K562 (cell line): ENCODE measurements around the gene CHAF1A. TPM values are rescaled to one million over a fixed set of nuclear protein-coding genes. Genes with fewer than 3 reads are reported as not detected.

Experiments
- ATAC-seq: fragments of 200-7000 bp; cut with Tn5 transposase; 3 replicates; pipeline ENCODE4 v1.9.1; 2020; ENCODE audit warnings: moderate library complexity
- BruUV-seq: library from RNA; stranded (reverse); fragments of 400-500 nt; replicated peaks from 2 replicates; lab custom pipeline; 2021; lab: Mats Ljungman, UMichigan
- CTCF ChIA-PET: fragments of 300-600 bp; formaldehyde crosslinking; extraction: SDS; loops from one replicate; lab custom pipeline; 2021; ENCODE audit warnings: low intra/inter-chr PET ratio; lab: Yijun Ruan, JAX
- POLR2A ChIA-PET: fragments of 300-600, 350-650 bp; sonication (Branson Sonifier 250); formaldehyde crosslinking; extraction: SDS; loops from one replicate; lab custom pipeline; 2021; ENCODE audit warnings: antibody characterized with exemption, inconsistent platforms; lab: Yijun Ruan, JAX
- DNase-seq, 4 experiments: peaks; one replicate each; pipeline versions ENCODE4 v3.0.0 to v3.0.0-alpha.2; 2011 to 2018; ENCODE audit warnings: low spot score in 3 of 4, mixed read lengths in 3 of 4; ENCODE audit errors: extremely low read depth in 1 of 4
- FAIRE-seq: peaks from 2 replicates; lab custom pipeline; 2011; peaks lifted over from hg19 to GRCh38; lab: Jason Lieb, UNC
- H2AFZ ChIP-seq: 2 replicates; pipeline ENCODE4 v1.6.0; 2011; ENCODE audit warnings: low read depth, low read length, control low read depth, inconsistent platforms
- H3K27ac ChIP-seq: fragments of 200-600 bp; 3 replicates; pipeline ENCODE4 v1.8.0; 2011; ENCODE audit warnings: low read depth, mild to moderate bottlenecking, control low read depth, inconsistent platforms, low read length, moderate library complexity, mixed read lengths; ENCODE audit errors: extremely low read depth
- H3K27me3 ChIP-seq, 2 experiments: fragments of 300-600 bp in 1 of 2; 2 replicates in 1 of 2; 3 replicates in 1 of 2; pipeline versions ENCODE4 v1.6.0 to v1.8.0; 2011; ENCODE audit warnings: inconsistent platforms in 2 of 2, low read length in 2 of 2, mild to moderate bottlenecking in 1 of 2, mixed read lengths in 1 of 2, moderate library complexity in 1 of 2; ENCODE audit not compliant: control insufficient read depth in 2 of 2, insufficient read depth in 2 of 2
- H3K36me3 ChIP-seq: fragments of 300-600 bp; 3 replicates; pipeline ENCODE4 v1.8.0; 2011; ENCODE audit warnings: mild to moderate bottlenecking, low read length, inconsistent platforms; ENCODE audit not compliant: control insufficient read depth, insufficient read depth
- H3K4me1 ChIP-seq, 2 experiments: fragments of 200-600 bp in 1 of 2; replicated peaks in 1 of 2; 2 replicates in 1 of 2; 3 replicates in 1 of 2; pipeline versions ENCODE4 v1.5.1 to v1.8.0; 2011; ENCODE audit warnings: inconsistent platforms in 2 of 2, low read length in 2 of 2, mild to moderate bottlenecking in 1 of 2, mixed read lengths in 1 of 2, moderate library complexity in 1 of 2; ENCODE audit not compliant: control insufficient read depth in 2 of 2, insufficient read depth in 2 of 2
- H3K4me2 ChIP-seq: 2 replicates; pipeline ENCODE4 v1.6.1; 2011; ENCODE audit warnings: low read length, control low read depth, inconsistent platforms, mixed read lengths; ENCODE audit not compliant: insufficient read depth
- H3K4me3 ChIP-seq: fragments of 200-600 bp; sonication (generic), shearing (Covaris generic); 2 replicates; pipeline ENCODE4 v1.5.1; 2016; ENCODE audit warnings: control low read depth, inconsistent platforms
- H3K79me2 ChIP-seq: fragments of 200-600 bp; 3 replicates; pipeline ENCODE4 v1.8.0; 2011; ENCODE audit warnings: low read length, inconsistent platforms; ENCODE audit not compliant: control insufficient read depth, insufficient read depth
- H3K9ac ChIP-seq, 2 experiments: 2 replicates each; pipeline versions ENCODE4 v1.6.0 to v1.6.1; 2011; ENCODE audit warnings: low read depth in 2 of 2, low read length in 2 of 2, control low read depth in 1 of 2, inconsistent platforms in 1 of 2, mild to moderate bottlenecking in 1 of 2, mixed read lengths in 1 of 2; ENCODE audit not compliant: insufficient read depth in 1 of 2
- H3K9me1 ChIP-seq: one replicate; pipeline ENCODE4 v1.6.0; 2011; ENCODE audit warnings: inconsistent platforms, mild to moderate bottlenecking, low read length, moderate library complexity; ENCODE audit not compliant: control insufficient read depth, insufficient read depth
- H3K9me3 ChIP-seq: replicated peaks from 2 replicates; pipeline ENCODE4 v1.5.1; 2011; ENCODE audit warnings: low read depth, low read length, inconsistent platforms; ENCODE audit not compliant: control insufficient read depth, insufficient read depth
- H4K20me1 ChIP-seq: replicated peaks from 2 replicates; pipeline ENCODE4 v1.6.1; 2011; ENCODE audit warnings: low read length, inconsistent platforms, mixed read lengths; ENCODE audit not compliant: control insufficient read depth, insufficient read depth
- HNRNPL ChIP-seq: fragments of 200-400 bp; formaldehyde crosslinking; IDR thresholded peaks from 2 replicates; pipeline ENCODE4 v1.6.1; 2017; ENCODE audit warnings: low read depth, mild to moderate bottlenecking, low read length
- KLF10 ChIP-seq: fragments of 250-450 bp; sonication (Bioruptor Pico); IDR thresholded peaks from 2 replicates; pipeline ENCODE4 v1.6.1; 2021; ENCODE audit warnings: matching md5 sums
- MCM5 ChIP-seq: fragments of 450-650 bp; IDR thresholded peaks from 2 replicates; pipeline ENCODE4 v1.6.1; 2016; ENCODE audit warnings: low read depth
- PRDM10 ChIP-seq: fragments of 450-650 bp; IDR thresholded peaks from 2 replicates; pipeline ENCODE4 v1.6.1; 2018; ENCODE audit not compliant: partially characterized antibody
- RAD21 ChIP-seq, 2 experiments: fragments of 250-450 bp in 1 of 2; fragments of 450-650 bp in 1 of 2; sonication (Bioruptor Pico) in 1 of 2; formaldehyde crosslinking in 1 of 2; IDR thresholded peaks in 1 of 2; conservative IDR thresholded peaks in 1 of 2; 2 replicates each; pipeline versions ENCODE4 v1.4.0 to v1.8.0; 2020 to 2022; ENCODE audit warnings: mild to moderate bottlenecking in 2 of 2, moderate library complexity in 1 of 2
- RBM22 ChIP-seq: fragments of 200-400 bp; formaldehyde crosslinking; IDR thresholded peaks from 2 replicates; pipeline ENCODE4 v1.6.1; 2018; ENCODE audit warnings: low read length, low read depth; ENCODE audit not compliant: poor library complexity, severe bottlenecking
- TBL1XR1 ChIP-seq, 2 experiments: IDR thresholded peaks; 2 replicates each; pipeline ENCODE4 v1.6.1; 2012; ENCODE audit warnings: improper control_type of control experiment in 2 of 2, low read length in 2 of 2, mild to moderate bottlenecking in 1 of 2
- THAP12 ChIP-seq: fragments of 250-450 bp; sonication (Bioruptor Pico); IDR thresholded peaks from 2 replicates; pipeline ENCODE4 v1.9.0; 2021; ENCODE audit warnings: mild to moderate bottlenecking, inconsistent platforms
- ZBTB1 ChIP-seq: sonication (generic); formaldehyde crosslinking; IDR thresholded peaks from 2 replicates; pipeline ENCODE4 v1.8.1; 2023; ENCODE audit warnings: missing genetic modification reagents, low read depth, mild to moderate bottlenecking, borderline replicate concordance
- ZC3H8 ChIP-seq: fragments of 450-650 bp; IDR thresholded peaks from 2 replicates; pipeline ENCODE4 v1.6.1; 2017
- ZNF212 ChIP-seq: fragments of 450-650 bp; formaldehyde crosslinking; IDR thresholded peaks from 2 replicates; pipeline ENCODE4 v1.4.0; 2020; ENCODE audit warnings: mild to moderate bottlenecking
- ZNF384 ChIP-seq: IDR thresholded peaks from 2 replicates; pipeline ENCODE4 v1.6.1; 2012; ENCODE audit warnings: low read depth, low read length, improper control_type of control experiment
- WGBS: fragments of 100-300 bp; shearing (Covaris generic); methylation state at CpG from one replicate; pipeline ENCODE4 v1.1.6; 2016; ENCODE audit warnings: low coverage, mixed read lengths; ENCODE audit not compliant: insufficient coverage; ENCODE audit errors: missing lambda C conversion rate; 5-methylcytosine and 5-hydroxymethylcytosine counted together
- in situ Hi-C: fragments of 300-500 bp; cut with MboI; formaldehyde crosslinking; loops from 4 replicates; pipeline ENCODE4 v1.15.0; 2018; ENCODE audit warnings: inconsistent platforms, mixed read lengths
- intact Hi-C: fragments of 100-400 bp; cut with micrococcal nuclease; formaldehyde crosslinking; loops from 2 replicates; pipeline ENCODE4 v1.14.2; 2022
- polyA plus RNA-seq, 8 experiments: library from polyadenylated mRNA; depleted of rRNA in 4 of 8; stranded (reverse) in 5 of 8; unstranded in 3 of 8; fragments of >200 nt; fragmentation: Nextera tagmentation in 2 of 8; fragmentation: Illumina TruSeq in 1 of 8; extraction: Ambion mirVana in 2 of 8; extraction: Trizol in 1 of 8; gene quantifications; 2 replicates each; pipeline versions ENCODE4 v1.2.1 to v1.2.3, GENCODE V29; 2011 to 2014; ENCODE audit warnings: inconsistent platforms in 1 of 8, missing spikeins in 1 of 8
- total RNA-seq, 7 experiments: library from RNA; depleted of rRNA in 6 of 7; stranded (reverse); fragments of >200 nt in 6 of 7; fragmentation: Illumina TruSeq in 2 of 7; extraction: Trizol in 2 of 7; gene quantifications; 2 replicates each; pipeline versions ENCODE4 v1.2.1 to v1.2.3, GENCODE V29; 2011 to 2021; ENCODE audit warnings: low replicate concordance in 1 of 7
- TF ChIP-seq, protein P1 (sequence below): fragments of 200-800 bp; sonication (Bioruptor generic); IDR thresholded peaks from 2 replicates; pipeline ENCODE4 v1.6.1; 2017; ENCODE audit warnings: missing genetic modification characterization, missing compliant biosample characterization

The CHAF1A gene
- total and polyA plus RNA-seq, 9 of the 15 experiments (the other 6 are each of a cell fraction or from before 2014, with no cell fraction given): 1.6 to 86.9 (median 45.2) TPM

DNA sequence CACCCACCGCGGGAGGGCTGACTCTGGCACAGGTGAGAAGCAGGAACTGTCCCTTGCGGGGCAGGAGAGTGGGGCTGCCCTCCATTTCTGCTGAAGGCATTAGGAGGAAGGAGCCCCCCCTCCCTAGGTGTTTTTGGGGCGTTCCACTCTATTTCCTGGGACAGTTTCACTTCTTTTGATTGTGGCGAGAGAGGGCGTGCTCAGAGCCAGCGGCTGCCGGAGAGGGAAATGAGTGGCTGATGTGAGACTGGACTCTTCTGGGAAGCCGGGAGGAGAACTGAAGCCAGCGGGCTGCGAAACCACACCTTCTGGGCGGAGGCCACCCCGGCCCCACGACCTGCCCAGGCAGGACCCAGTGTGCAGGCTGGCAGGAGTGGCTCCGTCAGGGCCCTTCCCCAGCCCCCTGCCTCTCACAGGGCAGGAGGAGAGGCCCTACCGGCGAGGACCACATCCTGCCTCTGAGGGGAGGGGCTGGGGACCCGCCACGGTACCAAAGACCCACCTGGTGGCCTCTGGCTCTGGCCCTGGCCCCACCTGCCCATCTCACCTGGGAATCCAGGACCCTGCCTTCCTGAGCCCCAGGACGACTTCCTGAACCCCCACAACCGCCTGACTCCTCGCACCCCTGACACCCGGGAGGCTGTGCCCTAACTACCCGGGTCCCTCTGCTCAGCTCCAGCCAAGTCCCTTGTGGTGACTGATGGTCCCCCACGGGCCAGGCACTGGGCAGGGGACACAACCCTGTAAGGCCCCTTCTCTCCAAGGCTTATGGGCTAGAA is 33.1 kb upstream of the CHAF1A start:
- no peaks in the 10 kb centered on the region for H3K27me3 ChIP-seq
- no peak overlapping the region for H2AFZ ChIP-seq
- ATAC-seq (peak; percentile 61), FAIRE-seq (peak; percentile 46), DNase-seq (peak in 2 of 4 experiments; percentile 41 to 63)
- H3K9me3 ChIP-seq: no peaks in the 10 kb centered on the region
- H3K79me2 ChIP-seq: peaks cover 74% of the 10 kb centered on the region
- in situ Hi-C loops (no loop called here), intact Hi-C loops (no loop called here)
- peak overlapping the region; percentile 67 for H3K27ac ChIP-seq
- CTCF ChIA-PET: no interaction called here
- H3K4me2 ChIP-seq: peak overlapping the region; percentile 49
- no peaks in the 10 kb centered on the region; the same call in 1 of the 2 replicates for H4K20me1 ChIP-seq
- BruUV-seq: no TSS peak
- H3K9ac ChIP-seq: peak overlapping the region; percentile 47 to 89
- POLR2A ChIA-PET: interaction anchor here (0.7 kb wide), 1 partner anchor 21 kb away, joined by 3 read pairs; no protein-coding TSS in a partner anchor
- no peak overlapping the region for H3K4me3 ChIP-seq
- peaks cover 48 to 86% of the 10 kb centered on the region in 2 experiments for H3K4me1 ChIP-seq
- 42% methylated on average over 22 of the region's 25 CpGs for WGBS
- peaks cover 76% of the 10 kb centered on the region; the same call in 2 of the 3 replicates for H3K36me3 ChIP-seq
- no peaks in the 10 kb centered on the region for H3K9me1 ChIP-seq
- TF ChIP-seq KLF10 (no peak), TBL1XR1 (IDR thresholded peaks at IDR 0.05; ENCODE audit: low read length in 2 of 2) (no peak), RAD21 (CRISPR knock-in tag; conservative IDR thresholded peaks at IDR 0.05 in 1 of 2, IDR thresholded peaks at IDR 0.05 in 1 of 2) (0 out of 4 replicates have a peak, but pooled peaks of 1 of the 2 experiments have one; percentile 20), THAP12 (CRISPR knock-in tag) (peak; percentile 28; the same call in 1 of the 2 replicates), ZNF384 (0 out of 2 replicates have a peak, but pooled peaks have one; percentile 16), PRDM10 (peak; percentile 88), ZNF212 (CRISPR knock-in tag) (no peak), MCM5 (no peak), HNRNPL (no peak), RBM22 (peak; percentile 18), ZBTB1 (CRISPR knock-in tag) (no peak), ZC3H8 (no peak)
- TF ChIP-seq, protein P1, sequence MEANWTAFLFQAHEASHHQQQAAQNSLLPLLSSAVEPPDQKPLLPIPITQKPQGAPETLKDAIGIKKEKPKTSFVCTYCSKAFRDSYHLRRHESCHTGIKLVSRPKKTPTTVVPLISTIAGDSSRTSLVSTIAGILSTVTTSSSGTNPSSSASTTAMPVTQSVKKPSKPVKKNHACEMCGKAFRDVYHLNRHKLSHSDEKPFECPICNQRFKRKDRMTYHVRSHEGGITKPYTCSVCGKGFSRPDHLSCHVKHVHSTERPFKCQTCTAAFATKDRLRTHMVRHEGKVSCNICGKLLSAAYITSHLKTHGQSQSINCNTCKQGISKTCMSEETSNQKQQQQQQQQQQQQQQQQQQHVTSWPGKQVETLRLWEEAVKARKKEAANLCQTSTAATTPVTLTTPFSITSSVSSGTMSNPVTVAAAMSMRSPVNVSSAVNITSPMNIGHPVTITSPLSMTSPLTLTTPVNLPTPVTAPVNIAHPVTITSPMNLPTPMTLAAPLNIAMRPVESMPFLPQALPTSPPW (CRISPR knock-in tag): peak; percentile 68
